ENCODE data around the gene GPR26. TPM values are rescaled to one million over a fixed set of nuclear protein-coding genes. Genes with fewer than 3 reads are reported as not detected.

GPR26 gene
- polyA plus RNA-seq, 1 of the 3 experiments (the other 2 are of a cell fraction): not detected

- H3K27ac ChIP-seq (ENCODE audit: low read depth in 2 of 2, low read length in 1 of 2): no peak overlapping the region
- CTCF ChIA-PET: no interaction called here
- no peaks in the 10 kb centered on the region for H3K9me2 ChIP-seq
- POLR2A ChIA-PET: no interaction called here
- no peak overlapping the region for H3K4me3 ChIP-seq (ENCODE audit: low read depth in 2 of 2, low read length in 1 of 2)
- H3K27me3 ChIP-seq (ENCODE audit: insufficient read depth): no peaks in the 10 kb centered on the region
- TF ChIP-seq ELF1 (IDR thresholded peaks at IDR 0.05) (no peak), TCF12 (IDR thresholded peaks at IDR 0.05) (no peak), POLR2AphosphoS5 (IDR thresholded peaks at IDR 0.05; ENCODE audit: low read depth, low read length) (no peak), NFIC (IDR thresholded peaks at IDR 0.05; ENCODE audit: borderline replicate concordance) (no peak), MEF2A (IDR thresholded peaks at IDR 0.05; ENCODE audit: borderline replicate concordance, low read depth) (no peak), MXI1 (IDR thresholded peaks at IDR 0.05; ENCODE audit: low read depth, low read length) (no peak), YY1 (IDR thresholded peaks at IDR 0.05; ENCODE audit: low read depth) (no peak), FOXJ3 (CRISPR knock-in tag; IDR thresholded peaks at IDR 0.05) (no peak), SIN3A (IDR thresholded peaks at IDR 0.05; ENCODE audit: borderline replicate concordance, low read depth, low read length) (no peak), SMC3 (IDR thresholded peaks at IDR 0.05; ENCODE audit: low read depth, low read length) (no peak), GABPA (IDR thresholded peaks at IDR 0.05; ENCODE audit: low read depth) (no peak), CTCF (IDR thresholded peaks at IDR 0.05) (no peak), FOXM1 (IDR thresholded peaks at IDR 0.05; ENCODE audit: low read depth) (no peak), RCOR1 (IDR thresholded peaks at IDR 0.05; ENCODE audit: low read length) (no peak)
- TF ChIP-seq, protein P1, sequence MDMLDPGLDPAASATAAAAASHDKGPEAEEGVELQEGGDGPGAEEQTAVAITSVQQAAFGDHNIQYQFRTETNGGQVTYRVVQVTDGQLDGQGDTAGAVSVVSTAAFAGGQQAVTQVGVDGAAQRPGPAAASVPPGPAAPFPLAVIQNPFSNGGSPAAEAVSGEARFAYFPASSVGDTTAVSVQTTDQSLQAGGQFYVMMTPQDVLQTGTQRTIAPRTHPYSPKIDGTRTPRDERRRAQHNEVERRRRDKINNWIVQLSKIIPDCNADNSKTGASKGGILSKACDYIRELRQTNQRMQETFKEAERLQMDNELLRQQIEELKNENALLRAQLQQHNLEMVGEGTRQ (IDR thresholded peaks at IDR 0.05; ENCODE audit: borderline replicate concordance, low read depth, low read length): no peak
- TF ChIP-seq, protein P2, sequence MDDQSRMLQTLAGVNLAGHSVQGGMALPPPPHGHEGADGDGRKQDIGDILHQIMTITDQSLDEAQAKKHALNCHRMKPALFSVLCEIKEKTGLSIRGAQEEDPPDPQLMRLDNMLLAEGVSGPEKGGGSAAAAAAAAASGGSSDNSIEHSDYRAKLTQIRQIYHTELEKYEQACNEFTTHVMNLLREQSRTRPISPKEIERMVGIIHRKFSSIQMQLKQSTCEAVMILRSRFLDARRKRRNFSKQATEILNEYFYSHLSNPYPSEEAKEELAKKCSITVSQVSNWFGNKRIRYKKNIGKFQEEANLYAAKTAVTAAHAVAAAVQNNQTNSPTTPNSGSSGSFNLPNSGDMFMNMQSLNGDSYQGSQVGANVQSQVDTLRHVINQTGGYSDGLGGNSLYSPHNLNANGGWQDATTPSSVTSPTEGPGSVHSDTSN (IDR thresholded peaks at IDR 0.05): no peak
- H3K4me2 ChIP-seq: no peak overlapping the region
- no peak overlapping the region for H2AFZ ChIP-seq (ENCODE audit: low read depth)
- no peak overlapping the region for H3K9ac ChIP-seq
- H3K9me3 ChIP-seq: no peaks in the 10 kb centered on the region
- no peaks in the 10 kb centered on the region for H3K4me1 ChIP-seq (ENCODE audit: control insufficient read depth in 1 of 2, insufficient read depth in 2 of 2, low read depth in 1 of 2, low read length in 1 of 2)
- 57% methylated on average over 1 of the region's 1 CpG for WGBS (ENCODE audit: low lambda C conversion rate)
- no peaks in the 10 kb centered on the region for H3K36me3 ChIP-seq (replicated peaks in 1 of 2; ENCODE audit: control insufficient read depth in 1 of 2, insufficient read depth in 2 of 2, low read length in 1 of 2)
- no peaks in the 10 kb centered on the region for H3K79me2 ChIP-seq (ENCODE audit: insufficient read depth)
- no peaks in the 10 kb centered on the region for H4K20me1 ChIP-seq (ENCODE audit: insufficient read depth)
- DNase-seq: no peak
- no peaks in the 10 kb centered on the region for H3F3A ChIP-seq (replicated peaks; ENCODE audit: insufficient read depth)
Observed at GRCh38 chr10:123673198-123673597, 7.0 kb downstream of the GPR26 start.

GRCh38 chr10:123674741-123675140, 8.6 kb downstream of the GPR26 start:
- no peak overlapping the region for H3K4me3 ChIP-seq (ENCODE audit: low read depth in 2 of 2, low read length in 1 of 2)
- no peak overlapping the region for H3K9ac ChIP-seq
- H3K27ac ChIP-seq (ENCODE audit: low read depth in 2 of 2, low read length in 1 of 2): no peak overlapping the region
- H3F3A ChIP-seq (replicated peaks; ENCODE audit: insufficient read depth): no peaks in the 10 kb centered on the region
- H3K9me3 ChIP-seq: no peaks in the 10 kb centered on the region
- no peaks in the 10 kb centered on the region for H3K9me2 ChIP-seq
- H2AFZ ChIP-seq (ENCODE audit: low read depth): no peak overlapping the region
- ChIA-PET CTCF (interaction anchor here (1.1 to 1.5 kb wide), 2 partner anchors 293 to 541 kb away, joined by 3 read pairs; no protein-coding TSS in a partner anchor), POLR2A (no interaction called here)
- DNase-seq: no peak
- no peak overlapping the region for H3K4me2 ChIP-seq
- no peaks in the 10 kb centered on the region for H3K4me1 ChIP-seq (ENCODE audit: control insufficient read depth in 1 of 2, insufficient read depth in 2 of 2, low read depth in 1 of 2, low read length in 1 of 2)
- no peaks in the 10 kb centered on the region for H3K36me3 ChIP-seq (replicated peaks in 1 of 2; ENCODE audit: control insufficient read depth in 1 of 2, insufficient read depth in 2 of 2, low read length in 1 of 2)
- no peaks in the 10 kb centered on the region for H4K20me1 ChIP-seq (ENCODE audit: insufficient read depth)
- WGBS (ENCODE audit: low lambda C conversion rate): 8% methylated on average over 4 of the region's 11 CpGs
- H3K79me2 ChIP-seq (ENCODE audit: insufficient read depth): no peaks in the 10 kb centered on the region
- no peaks in the 10 kb centered on the region for H3K27me3 ChIP-seq (ENCODE audit: insufficient read depth)
- TF ChIP-seq POLR2AphosphoS5 (IDR thresholded peaks at IDR 0.05; ENCODE audit: low read depth, low read length) (no peak), TEAD4 (IDR thresholded peaks at IDR 0.05; ENCODE audit: borderline replicate concordance, insufficient read depth) (no peak), ELF1 (IDR thresholded peaks at IDR 0.05) (no peak), NRF1 (IDR thresholded peaks at IDR 0.05; ENCODE audit: low read depth, low read length) (no peak), CTCF (IDR thresholded peaks at IDR 0.05) (no peak), TCF12 (IDR thresholded peaks at IDR 0.05) (no peak), IRF3 (IDR thresholded peaks at IDR 0.05; ENCODE audit: low read depth, low read length) (no peak), GATA2 (CRISPR knock-in tag; IDR thresholded peaks at IDR 0.05) (no peak), FOSL2 (IDR thresholded peaks at IDR 0.05; ENCODE audit: borderline replicate concordance, low read depth) (no peak), MEF2A (IDR thresholded peaks at IDR 0.05; ENCODE audit: borderline replicate concordance, low read depth) (no peak)
- TF ChIP-seq, protein P2 (IDR thresholded peaks at IDR 0.05): no peak
